Thyroid gland (tissue), 4 donors: Measurements from ENCODE around the gene SH3YL1.

Experiments used
- CTCF ChIP-seq, 6 experiments: fragments of 200-600 bp in 3 of 6; fragments of 450-650 bp in 3 of 6; sonication (generic) in 3 of 6; IDR thresholded peaks; one replicate each; pipeline ENCODE4 v1.5.1; 2016 to 2019; ENCODE audit warnings: antibody characterized with exemption in 6 of 6, mild to moderate bottlenecking in 2 of 6, inconsistent platforms in 1 of 6, moderate library complexity in 1 of 6
- POLR2A ChIP-seq, 2 donors: fragments of 450-650 bp; IDR thresholded peaks; one replicate each; pipeline ENCODE4 v1.6.1; 2017; ENCODE audit warnings: antibody characterized with exemption in 2 of 2, mild to moderate bottlenecking in 2 of 2, moderate library complexity in 1 of 2

- no peak for TF ChIP-seq CTCF (IDR thresholded peaks at IDR 0.05)
- TF ChIP-seq POLR2A (IDR thresholded peaks at IDR 0.05) = no peak
Measured at GRCh38 chr2:223971-224760, 39.7 kb downstream of the SH3YL1 start.
